A549 treated with Hydrocortisone at 1 μM for 4 hours (cell line): Measurements from ENCODE around the gene TTC1. TPM values are rescaled to one million over a fixed set of nuclear protein-coding genes. Genes with fewer than 3 reads are reported as not detected.

ENCODE experiments used
- total RNA-seq: library from RNA; stranded (reverse); fragments of 200-300 nt; extraction: Qiagen RNA extraction; gene quantifications from 5 replicates; pipeline ENCODE4 v1.2.3, GENCODE V29; 2022

The TTC1 gene, protein sequence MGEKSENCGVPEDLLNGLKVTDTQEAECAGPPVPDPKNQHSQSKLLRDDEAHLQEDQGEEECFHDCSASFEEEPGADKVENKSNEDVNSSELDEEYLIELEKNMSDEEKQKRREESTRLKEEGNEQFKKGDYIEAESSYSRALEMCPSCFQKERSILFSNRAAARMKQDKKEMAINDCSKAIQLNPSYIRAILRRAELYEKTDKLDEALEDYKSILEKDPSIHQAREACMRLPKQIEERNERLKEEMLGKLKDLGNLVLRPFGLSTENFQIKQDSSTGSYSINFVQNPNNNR
- 61.9 to 77.9 TPM (median 68.1 TPM) in 5 replicates for total RNA-seq

DNA sequence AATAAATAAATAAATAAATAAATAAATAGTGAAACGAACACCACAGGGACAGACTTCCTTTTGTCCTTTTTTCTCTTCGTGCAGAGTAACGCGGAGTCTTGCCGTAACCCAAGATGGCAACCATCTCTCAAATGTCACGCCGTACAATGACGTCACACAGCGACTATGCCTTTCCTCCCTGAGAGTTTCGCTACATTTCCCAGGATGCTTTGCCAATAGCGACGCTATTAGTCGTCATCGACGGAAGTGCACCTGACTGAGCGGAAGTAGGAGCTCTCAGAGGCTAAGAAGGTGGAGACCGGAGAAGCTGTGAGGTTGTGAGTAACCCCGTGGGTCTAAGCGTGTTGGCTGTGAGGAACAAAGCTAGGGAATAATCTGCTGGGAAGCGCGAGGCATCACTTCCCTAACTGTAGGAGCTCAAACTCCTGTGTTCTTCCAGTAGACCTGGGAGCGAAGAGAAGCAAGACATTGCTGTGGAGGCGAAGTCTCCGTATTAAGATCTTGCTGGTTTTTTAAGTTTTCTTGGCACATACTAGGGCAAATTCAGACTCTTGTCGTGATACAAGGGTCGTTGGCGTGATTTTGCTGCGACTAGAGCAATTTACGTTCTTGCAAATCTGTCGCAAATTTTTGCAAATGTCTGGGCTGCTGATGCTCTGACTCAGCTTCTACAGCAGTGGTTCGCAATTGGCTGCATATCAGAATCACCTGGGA lies at the start of gene TTC1:
TSS of gene TTC1 (plus strand) at position 263 of the 714 bp plus-strand sequence. CDS start 1,390 bp downstream, outside the sequence.

Other genes starting within 250 kb of the TTC1 start
- gene ADRA1B, start 92.7 kb upstream of the TTC1 start, total RNA-seq: 19.3 to 23.5 TPM (median 21.5 TPM) in 5 replicates
- gene PWWP2A, start 110.3 kb downstream of the TTC1 start, total RNA-seq: 7.7 to 11.4 TPM (median 10.2 TPM) in 5 replicates
- gene FABP6, start 220.4 kb downstream of the TTC1 start, total RNA-seq: 0.53 to 1.6 TPM (median 0.91 TPM) in 5 replicates